HCT116 (cell line): Measurements from ENCODE around the gene DRC7.

Experiments
- CBX3 ChIP-seq: IDR thresholded peaks from 2 replicates; pipeline ENCODE4 v1.6.1; 2012; ENCODE audit warnings: low read depth
- EZH2 ChIP-seq: fragments of 200-600 bp; sonication (generic); IDR thresholded peaks from 2 replicates; pipeline ENCODE4 v1.6.1; 2017; ENCODE audit warnings: antibody characterized with exemption, mixed run types
- EZH2phosphoT487 ChIP-seq: fragments of 200-600 bp; IDR thresholded peaks from 2 replicates; pipeline ENCODE4 v1.6.1; 2018; ENCODE audit warnings: antibody characterized with exemption, borderline replicate concordance
- POLR2A ChIP-seq: IDR thresholded peaks from 2 replicates; pipeline ENCODE4 v1.7.0; 2011; ENCODE audit warnings: borderline replicate concordance; ENCODE audit not compliant: insufficient read depth, insufficient read length; ENCODE audit errors: extremely low read depth
- POLR2AphosphoS5 ChIP-seq: IDR thresholded peaks from 2 replicates; pipeline ENCODE4 v1.6.1; 2011; ENCODE audit warnings: mild to moderate bottlenecking, low read depth, low read length, moderate library complexity
- RAD21 ChIP-seq: IDR thresholded peaks from 2 replicates; pipeline ENCODE4 v1.6.1; 2012; ENCODE audit warnings: low read depth, mild to moderate bottlenecking
- SRF ChIP-seq: IDR thresholded peaks from 2 replicates; pipeline ENCODE4 v1.6.1; 2012; ENCODE audit warnings: low read depth
- ZFX ChIP-seq: fragments of 450-650 bp; IDR thresholded peaks from 2 replicates; pipeline ENCODE4 v1.6.1; 2017
- ZNF274 ChIP-seq: fragments of 200-500 bp; sonication (Bioruptor generic); IDR thresholded peaks from 2 replicates; pipeline ENCODE4 v1.6.1; 2014; ENCODE audit warnings: mild to moderate bottlenecking, low read depth, low read length, inconsistent platforms
- TF ChIP-seq, protein P1 (sequence below): IDR thresholded peaks from 2 replicates; pipeline ENCODE4 v1.6.1; 2012; ENCODE audit warnings: low read depth
- TF ChIP-seq, protein P2 (sequence below), 3 experiments: fragments of 200-600 bp in 1 of 3; sonication (generic) in 1 of 3; IDR thresholded peaks in 2 of 3; conservative IDR thresholded peaks in 1 of 3; 2 replicates each; pipeline ENCODE4 v1.5.1; 2012 to 2017; ENCODE audit warnings: low read depth in 2 of 3, low read length in 2 of 3, antibody characterized with exemption in 1 of 3, borderline replicate concordance in 1 of 3, control low read depth in 1 of 3, mild to moderate bottlenecking in 1 of 3, mixed read lengths in 1 of 3, mixed run types in 1 of 3, moderate library complexity in 1 of 3; ENCODE audit not compliant: insufficient read depth in 1 of 3

DNA sequence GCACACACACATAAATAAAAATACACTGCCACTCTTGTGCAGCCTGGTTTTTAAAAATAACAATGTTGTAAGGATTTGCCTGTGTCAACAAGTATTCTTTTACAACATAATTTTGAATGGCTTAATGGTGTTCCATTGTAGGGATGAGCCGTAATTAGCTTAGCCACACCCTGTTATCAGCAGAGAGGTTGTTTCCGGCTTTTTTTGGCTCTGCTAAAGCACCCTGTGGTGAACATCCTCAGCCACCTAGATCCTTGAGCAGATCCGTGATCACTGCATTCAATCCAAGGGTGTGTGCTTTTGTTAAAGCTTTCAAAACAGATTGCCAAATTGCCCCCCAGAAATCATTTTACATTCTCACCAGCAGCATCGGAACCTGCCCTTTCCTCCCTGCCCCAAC, 47.9 kb downstream of the DRC7 start:
- TF ChIP-seq, protein P1, sequence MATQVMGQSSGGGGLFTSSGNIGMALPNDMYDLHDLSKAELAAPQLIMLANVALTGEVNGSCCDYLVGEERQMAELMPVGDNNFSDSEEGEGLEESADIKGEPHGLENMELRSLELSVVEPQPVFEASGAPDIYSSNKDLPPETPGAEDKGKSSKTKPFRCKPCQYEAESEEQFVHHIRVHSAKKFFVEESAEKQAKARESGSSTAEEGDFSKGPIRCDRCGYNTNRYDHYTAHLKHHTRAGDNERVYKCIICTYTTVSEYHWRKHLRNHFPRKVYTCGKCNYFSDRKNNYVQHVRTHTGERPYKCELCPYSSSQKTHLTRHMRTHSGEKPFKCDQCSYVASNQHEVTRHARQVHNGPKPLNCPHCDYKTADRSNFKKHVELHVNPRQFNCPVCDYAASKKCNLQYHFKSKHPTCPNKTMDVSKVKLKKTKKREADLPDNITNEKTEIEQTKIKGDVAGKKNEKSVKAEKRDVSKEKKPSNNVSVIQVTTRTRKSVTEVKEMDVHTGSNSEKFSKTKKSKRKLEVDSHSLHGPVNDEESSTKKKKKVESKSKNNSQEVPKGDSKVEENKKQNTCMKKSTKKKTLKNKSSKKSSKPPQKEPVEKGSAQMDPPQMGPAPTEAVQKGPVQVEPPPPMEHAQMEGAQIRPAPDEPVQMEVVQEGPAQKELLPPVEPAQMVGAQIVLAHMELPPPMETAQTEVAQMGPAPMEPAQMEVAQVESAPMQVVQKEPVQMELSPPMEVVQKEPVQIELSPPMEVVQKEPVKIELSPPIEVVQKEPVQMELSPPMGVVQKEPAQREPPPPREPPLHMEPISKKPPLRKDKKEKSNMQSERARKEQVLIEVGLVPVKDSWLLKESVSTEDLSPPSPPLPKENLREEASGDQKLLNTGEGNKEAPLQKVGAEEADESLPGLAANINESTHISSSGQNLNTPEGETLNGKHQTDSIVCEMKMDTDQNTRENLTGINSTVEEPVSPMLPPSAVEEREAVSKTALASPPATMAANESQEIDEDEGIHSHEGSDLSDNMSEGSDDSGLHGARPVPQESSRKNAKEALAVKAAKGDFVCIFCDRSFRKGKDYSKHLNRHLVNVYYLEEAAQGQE: no peak
- TF ChIP-seq EZH2phosphoT487 (no peak), SRF (no peak), ZFX (no peak), POLR2A (no peak), RAD21 (no peak), POLR2AphosphoS5 (no peak), EZH2 (no peak), CBX3 (no peak), ZNF274 (no peak)
- TF ChIP-seq, protein P2, sequence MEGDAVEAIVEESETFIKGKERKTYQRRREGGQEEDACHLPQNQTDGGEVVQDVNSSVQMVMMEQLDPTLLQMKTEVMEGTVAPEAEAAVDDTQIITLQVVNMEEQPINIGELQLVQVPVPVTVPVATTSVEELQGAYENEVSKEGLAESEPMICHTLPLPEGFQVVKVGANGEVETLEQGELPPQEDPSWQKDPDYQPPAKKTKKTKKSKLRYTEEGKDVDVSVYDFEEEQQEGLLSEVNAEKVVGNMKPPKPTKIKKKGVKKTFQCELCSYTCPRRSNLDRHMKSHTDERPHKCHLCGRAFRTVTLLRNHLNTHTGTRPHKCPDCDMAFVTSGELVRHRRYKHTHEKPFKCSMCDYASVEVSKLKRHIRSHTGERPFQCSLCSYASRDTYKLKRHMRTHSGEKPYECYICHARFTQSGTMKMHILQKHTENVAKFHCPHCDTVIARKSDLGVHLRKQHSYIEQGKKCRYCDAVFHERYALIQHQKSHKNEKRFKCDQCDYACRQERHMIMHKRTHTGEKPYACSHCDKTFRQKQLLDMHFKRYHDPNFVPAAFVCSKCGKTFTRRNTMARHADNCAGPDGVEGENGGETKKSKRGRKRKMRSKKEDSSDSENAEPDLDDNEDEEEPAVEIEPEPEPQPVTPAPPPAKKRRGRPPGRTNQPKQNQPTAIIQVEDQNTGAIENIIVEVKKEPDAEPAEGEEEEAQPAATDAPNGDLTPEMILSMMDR (IDR thresholded peaks at IDR 0.05 in 2 of 3, conservative IDR thresholded peaks at IDR 0.05 in 1 of 3; ENCODE audit: borderline replicate concordance in 1 of 3, insufficient read depth in 1 of 3, low read depth in 2 of 3, low read length in 2 of 3): no peak
